RWPE2 (cell line): ENCODE data around the gene F8.
"Not testable (repeated sequence)": the region's sequence is repeated elsewhere in the genome, so short reads cannot be mapped to it uniquely, and the experiment has no call there.

Source experiments
- ATAC-seq: fragments of 200-7000 bp; cut with Tn5 transposase; 3 replicates; pipeline ENCODE4 v1.9.1; 2021; ENCODE audit warnings: low read depth
- DNase-seq: peaks from one replicate; pipeline ENCODE4 v3.0.0-alpha.2; 2020; ENCODE audit warnings: low spot score
- H3K27ac ChIP-seq: fragments of 450-650 bp; 2 replicates; pipeline ENCODE4 v1.5.1; 2017; ENCODE audit warnings: mild to moderate bottlenecking; ENCODE audit not compliant: poor library complexity, severe bottlenecking
- H3K27me3 ChIP-seq: fragments of 250-450 bp; sonication (Bioruptor Pico); 2 replicates; pipeline ENCODE4 v1.5.1; 2021; ENCODE audit warnings: mild to moderate bottlenecking, moderate library complexity; ENCODE audit not compliant: insufficient read depth, poor library complexity, severe bottlenecking
- H3K36me3 ChIP-seq: fragments of 250-450 bp; sonication (Bioruptor Pico); 2 replicates; pipeline ENCODE4 v1.5.1; 2020; ENCODE audit warnings: low read depth, mild to moderate bottlenecking, moderate library complexity
- H3K4me1 ChIP-seq: fragments of 250-450 bp; sonication (Bioruptor Pico); 2 replicates; pipeline ENCODE4 v1.5.1; 2021; ENCODE audit warnings: mild to moderate bottlenecking, moderate library complexity; ENCODE audit not compliant: insufficient read depth, poor library complexity, severe bottlenecking
- H3K4me3 ChIP-seq: fragments of 250-450 bp; sonication (Bioruptor Pico); 2 replicates; pipeline ENCODE4 v1.5.1; 2021; ENCODE audit warnings: mild to moderate bottlenecking, moderate library complexity; ENCODE audit not compliant: severe bottlenecking
- H3K9me3 ChIP-seq: fragments of 250-450 bp; sonication (Bioruptor Pico); 2 replicates; pipeline ENCODE4 v1.5.1; 2021; ENCODE audit warnings: mild to moderate bottlenecking, moderate library complexity; ENCODE audit not compliant: severe bottlenecking
- TF ChIP-seq, protein P1 (sequence below): fragments of 450-650 bp; IDR thresholded peaks from one replicate; pipeline ENCODE4 v1.5.1; 2017; ENCODE audit warnings: mild to moderate bottlenecking, moderate library complexity; ENCODE audit not compliant: poor library complexity, severe bottlenecking

Gene F8

DNA sequence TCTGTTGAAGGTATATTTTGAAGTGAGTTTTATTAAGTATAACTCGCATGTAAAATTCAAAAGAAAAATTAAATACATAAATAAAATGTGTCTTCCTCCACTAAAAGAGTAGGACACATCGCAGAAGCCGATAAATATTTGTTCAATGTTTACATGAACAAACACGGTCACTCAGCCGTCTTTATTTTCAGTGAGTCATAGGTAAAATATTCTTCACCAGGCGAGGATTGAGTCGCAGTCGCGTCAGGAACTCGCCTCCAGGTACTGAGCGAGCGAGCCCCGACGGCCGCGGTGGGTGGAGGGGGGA is 3.9 kb upstream of the F8 start:
- ATAC-seq = peak; percentile 71; the same call in 2 of the 3 replicates
- Histone ChIP-seq H3K4me3 (peak overlapping the region; percentile 45), H3K27ac (peak overlapping the region; percentile 89), H3K27me3 (no peaks in the 10 kb centered on the region), H3K4me1 (peaks cover 3% of the 10 kb centered on the region), H3K9me3 (no peaks in the 10 kb centered on the region), H3K36me3 (no peaks in the 10 kb centered on the region)
- TF ChIP-seq, protein P1, sequence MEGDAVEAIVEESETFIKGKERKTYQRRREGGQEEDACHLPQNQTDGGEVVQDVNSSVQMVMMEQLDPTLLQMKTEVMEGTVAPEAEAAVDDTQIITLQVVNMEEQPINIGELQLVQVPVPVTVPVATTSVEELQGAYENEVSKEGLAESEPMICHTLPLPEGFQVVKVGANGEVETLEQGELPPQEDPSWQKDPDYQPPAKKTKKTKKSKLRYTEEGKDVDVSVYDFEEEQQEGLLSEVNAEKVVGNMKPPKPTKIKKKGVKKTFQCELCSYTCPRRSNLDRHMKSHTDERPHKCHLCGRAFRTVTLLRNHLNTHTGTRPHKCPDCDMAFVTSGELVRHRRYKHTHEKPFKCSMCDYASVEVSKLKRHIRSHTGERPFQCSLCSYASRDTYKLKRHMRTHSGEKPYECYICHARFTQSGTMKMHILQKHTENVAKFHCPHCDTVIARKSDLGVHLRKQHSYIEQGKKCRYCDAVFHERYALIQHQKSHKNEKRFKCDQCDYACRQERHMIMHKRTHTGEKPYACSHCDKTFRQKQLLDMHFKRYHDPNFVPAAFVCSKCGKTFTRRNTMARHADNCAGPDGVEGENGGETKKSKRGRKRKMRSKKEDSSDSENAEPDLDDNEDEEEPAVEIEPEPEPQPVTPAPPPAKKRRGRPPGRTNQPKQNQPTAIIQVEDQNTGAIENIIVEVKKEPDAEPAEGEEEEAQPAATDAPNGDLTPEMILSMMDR = no peak
- DNase-seq = no peak

- Histone ChIP-seq H3K9me3 (no peaks in the 10 kb centered on the region), H3K27ac (no peak overlapping the region), H3K27me3 (no peaks in the 10 kb centered on the region), H3K4me3 (no peak overlapping the region), H3K4me1 (peaks cover 3% of the 10 kb centered on the region), H3K36me3 (no peaks in the 10 kb centered on the region)
- ATAC-seq (no peak), DNase-seq (no peak)
- TF ChIP-seq, protein P1 = no peak
Observed at GRCh38 chrX:155023907-155024833, 1.6 kb upstream of the F8 start.

GRCh38 chrX:155020591-155020990 is 1.9 kb downstream of the F8 start:
- no peaks in the 10 kb centered on the region for H3K9me3 ChIP-seq
- no peaks in the 10 kb centered on the region for H3K4me1 ChIP-seq
- H3K4me3 ChIP-seq = no peak overlapping the region
- DNase-seq (no peak), ATAC-seq (no peak)
- no peak overlapping the region for H3K27ac ChIP-seq
- H3K36me3 ChIP-seq = no peaks in the 10 kb centered on the region
- no peaks in the 10 kb centered on the region for H3K27me3 ChIP-seq
- TF ChIP-seq, protein P1 = no peak

- no peak overlapping the region for H3K27ac ChIP-seq
- no peaks in the 10 kb centered on the region for H3K27me3 ChIP-seq
- ATAC-seq = no peak
- H3K4me1 ChIP-seq = no peaks in the 10 kb centered on the region
- H3K4me3 ChIP-seq = no peak overlapping the region
- no peaks in the 10 kb centered on the region for H3K9me3 ChIP-seq
- TF ChIP-seq, protein P1 = no peak
- no peaks in the 10 kb centered on the region for H3K36me3 ChIP-seq
- no peak for DNase-seq
Observed at GRCh38 chrX:155009994-155010472, 12.5 kb downstream of the F8 start.

DNA sequence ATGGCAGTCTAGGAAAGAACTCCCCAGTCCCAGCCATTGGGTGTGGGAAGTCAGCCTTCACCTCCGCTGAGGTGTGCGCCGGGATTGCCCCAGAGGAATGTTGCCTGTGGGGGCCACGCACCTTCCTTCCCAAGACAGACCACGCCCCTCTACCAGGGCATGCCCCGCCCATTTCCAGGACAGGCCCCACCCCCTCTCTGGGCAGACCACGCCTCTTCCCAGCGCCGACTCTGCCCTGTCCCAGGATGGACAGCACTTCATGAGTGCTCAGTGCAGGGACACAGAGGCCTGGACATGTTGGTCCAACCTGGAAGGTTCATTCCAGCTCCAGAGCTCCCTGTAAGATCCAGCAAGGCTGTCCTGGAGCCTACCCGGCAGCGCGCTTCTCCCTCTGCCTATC is 13.9 kb downstream of the F8 start:
- H3K4me3 ChIP-seq, ATAC-seq, DNase-seq, H3K4me1 ChIP-seq, H3K27ac ChIP-seq, H3K36me3 ChIP-seq, H3K9me3 ChIP-seq, H3K27me3 ChIP-seq: not testable (repeated sequence)

GRCh38 chrX:155006913-155007671 is 15.4 kb downstream of the F8 start:
- H3K36me3 ChIP-seq, H3K27me3 ChIP-seq, H3K27ac ChIP-seq, DNase-seq, ATAC-seq, H3K9me3 ChIP-seq, H3K4me3 ChIP-seq, H3K4me1 ChIP-seq: not testable (repeated sequence)

GRCh38 chrX:155006379-155006778 is 16.1 kb downstream of the F8 start:
- H3K4me1 ChIP-seq, H3K9me3 ChIP-seq, H3K4me3 ChIP-seq, DNase-seq, ATAC-seq, H3K27me3 ChIP-seq, H3K27ac ChIP-seq, H3K36me3 ChIP-seq: not testable (repeated sequence)
